T47D (cell line): ENCODE measurements around the gene EMSY.

Experiments
- DNase-seq, 2 experiments: peaks; one replicate each; pipeline versions ENCODE4 v3.0.0 to v3.0.0-alpha.2; 2011 to 2012; ENCODE audit warnings: low read depth in 1 of 2, low spot score in 1 of 2
- JUND ChIP-seq: IDR thresholded peaks from 2 replicates; pipeline ENCODE4 v1.6.1; 2012; ENCODE audit warnings: low read depth
- in situ Hi-C: cut with HindIII; loops from 2 replicates; pipeline ENCODE4 v1.10.0; 2016; ENCODE audit warnings: low sequenced_read_pairs, low pct_unique_long_range_greater_than_20kb

Gene EMSY

GRCh38 chr11:76436020-76436419 lies 8.8 kb upstream of the EMSY start:
- in situ Hi-C loops = no loop called here
- no peak for DNase-seq
- TF ChIP-seq JUND = no peak

GRCh38 chr11:76443268-76443980 lies 1.4 kb upstream of the EMSY start:
- no peak for DNase-seq
- in situ Hi-C loops = no loop called here
- no peak for TF ChIP-seq JUND

- in situ Hi-C loops = no loop called here
- TF ChIP-seq JUND = no peak
- no peak for DNase-seq
Measured at GRCh38 chr11:76444065-76444383, 794 bp upstream of the EMSY start.

- in situ Hi-C loops = no loop called here
- peak; percentile 76 to 99 for DNase-seq
- TF ChIP-seq JUND = peak; percentile 42; the same call in 1 of the 2 replicates
Measured at GRCh38 chr11:76445121-76446084, 585 bp downstream of the EMSY start.

- in situ Hi-C loops = no loop called here
- TF ChIP-seq JUND = no peak
- DNase-seq = no peak
Measured at GRCh38 chr11:76448506-76448905, 3.7 kb downstream of the EMSY start.

- in situ Hi-C loops = no loop called here
- DNase-seq = no peak
- no peak for TF ChIP-seq JUND
Measured at GRCh38 chr11:76453248-76453647, 8.4 kb downstream of the EMSY start.

- in situ Hi-C loops = no loop called here
- DNase-seq = peak in 1 of 2 experiments; percentile 29
- no peak for TF ChIP-seq JUND
Measured at GRCh38 chr11:76455331-76455730, 10.5 kb downstream of the EMSY start.

- no peak for TF ChIP-seq JUND
- no peak for DNase-seq
- in situ Hi-C loops = no loop called here
Measured at GRCh38 chr11:76455931-76456330, 11.1 kb downstream of the EMSY start.

GRCh38 chr11:76456571-76456970 lies 11.8 kb downstream of the EMSY start:
- in situ Hi-C loops = no loop called here
- DNase-seq = no peak
- TF ChIP-seq JUND = no peak

- no peak for TF ChIP-seq JUND
- peak; percentile 44 to 51 for DNase-seq
- in situ Hi-C loops = no loop called here
Measured at GRCh38 chr11:76459299-76459698, 14.5 kb downstream of the EMSY start.

- in situ Hi-C loops = no loop called here
- DNase-seq = no peak
- no peak for TF ChIP-seq JUND
Measured at GRCh38 chr11:76459846-76460245, 15.0 kb downstream of the EMSY start.

GRCh38 chr11:76462317-76462716 lies 17.5 kb downstream of the EMSY start:
- no peak for DNase-seq
- TF ChIP-seq JUND = no peak
- in situ Hi-C loops = no loop called here

GRCh38 chr11:76465701-76466100 lies 20.9 kb downstream of the EMSY start:
- in situ Hi-C loops = no loop called here
- no peak for DNase-seq

GRCh38 chr11:76466666-76467065 lies 21.8 kb downstream of the EMSY start:
- no peak for TF ChIP-seq JUND
- no peak for DNase-seq
- in situ Hi-C loops = no loop called here

More at GRCh38 chr11:76465701-76466100, 20.9 kb downstream of the EMSY start:
- no peak for TF ChIP-seq JUND
